AG09319 (cell line): ENCODE results near the gene ELAPOR2.
"Not testable (repeated sequence)": the region's sequence is repeated elsewhere in the genome, so short reads cannot be mapped to it uniquely, and the experiment has no call there.

Experiments
- DNase-seq: peaks from one replicate; pipeline ENCODE4 v3.0.0-alpha.2; 2010; ENCODE audit warnings: low read depth; ENCODE audit errors: extremely low read depth
- TF ChIP-seq, protein P1 (sequence below): IDR thresholded peaks from 2 replicates; pipeline ENCODE4 v1.5.1; 2011; ENCODE audit warnings: low read depth, mild to moderate bottlenecking, inconsistent platforms, low read length, moderate library complexity

ELAPOR2 gene

DNA sequence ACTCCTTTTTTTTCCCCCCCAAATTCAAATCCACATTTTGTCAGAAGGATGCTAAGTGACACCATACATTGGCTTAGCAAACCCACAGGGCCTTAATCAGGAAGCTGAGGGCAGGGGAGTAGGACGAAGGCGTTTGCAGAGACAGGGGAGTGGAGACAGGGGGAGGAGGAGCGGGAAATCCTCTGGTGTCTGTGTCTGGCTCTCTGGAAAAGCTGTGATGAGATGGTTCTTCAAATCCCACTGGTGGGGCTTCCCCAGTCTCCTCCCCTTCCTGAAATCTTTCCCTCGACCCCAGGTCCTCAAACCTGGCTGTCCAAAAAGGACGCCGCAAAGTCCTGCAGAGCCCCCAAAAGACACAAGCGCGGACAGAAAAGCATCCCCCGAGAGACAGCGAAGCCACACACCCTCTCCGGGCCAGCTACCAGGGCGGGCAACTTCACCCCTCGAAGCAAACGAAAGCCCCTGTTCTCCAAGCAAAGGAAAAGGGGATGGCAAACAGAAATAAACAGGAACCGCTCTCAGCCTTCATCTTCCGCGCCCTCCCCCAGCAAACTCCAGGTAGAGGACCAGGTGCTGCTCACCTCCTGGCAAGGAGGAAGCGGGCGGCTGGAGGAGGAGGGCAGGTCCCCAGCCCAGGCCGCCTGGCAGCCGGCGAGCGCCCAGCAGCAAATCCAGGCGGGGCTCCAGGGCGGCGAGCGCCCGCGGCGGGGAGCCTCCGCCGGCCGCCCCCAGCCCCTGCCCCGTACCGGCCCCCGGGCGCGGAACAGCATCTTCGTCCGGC is 520 bp downstream of the ELAPOR2 start:
- TF ChIP-seq, protein P1, sequence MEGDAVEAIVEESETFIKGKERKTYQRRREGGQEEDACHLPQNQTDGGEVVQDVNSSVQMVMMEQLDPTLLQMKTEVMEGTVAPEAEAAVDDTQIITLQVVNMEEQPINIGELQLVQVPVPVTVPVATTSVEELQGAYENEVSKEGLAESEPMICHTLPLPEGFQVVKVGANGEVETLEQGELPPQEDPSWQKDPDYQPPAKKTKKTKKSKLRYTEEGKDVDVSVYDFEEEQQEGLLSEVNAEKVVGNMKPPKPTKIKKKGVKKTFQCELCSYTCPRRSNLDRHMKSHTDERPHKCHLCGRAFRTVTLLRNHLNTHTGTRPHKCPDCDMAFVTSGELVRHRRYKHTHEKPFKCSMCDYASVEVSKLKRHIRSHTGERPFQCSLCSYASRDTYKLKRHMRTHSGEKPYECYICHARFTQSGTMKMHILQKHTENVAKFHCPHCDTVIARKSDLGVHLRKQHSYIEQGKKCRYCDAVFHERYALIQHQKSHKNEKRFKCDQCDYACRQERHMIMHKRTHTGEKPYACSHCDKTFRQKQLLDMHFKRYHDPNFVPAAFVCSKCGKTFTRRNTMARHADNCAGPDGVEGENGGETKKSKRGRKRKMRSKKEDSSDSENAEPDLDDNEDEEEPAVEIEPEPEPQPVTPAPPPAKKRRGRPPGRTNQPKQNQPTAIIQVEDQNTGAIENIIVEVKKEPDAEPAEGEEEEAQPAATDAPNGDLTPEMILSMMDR: no peak
- no peak for DNase-seq

GRCh38 chr7:87057210-87057609 is 2.2 kb downstream of the ELAPOR2 start:
- TF ChIP-seq, protein P1: no peak
- no peak for DNase-seq

GRCh38 chr7:87056346-87056745 is 3.1 kb downstream of the ELAPOR2 start:
- TF ChIP-seq, protein P1: no peak
- DNase-seq: no peak

DNA sequence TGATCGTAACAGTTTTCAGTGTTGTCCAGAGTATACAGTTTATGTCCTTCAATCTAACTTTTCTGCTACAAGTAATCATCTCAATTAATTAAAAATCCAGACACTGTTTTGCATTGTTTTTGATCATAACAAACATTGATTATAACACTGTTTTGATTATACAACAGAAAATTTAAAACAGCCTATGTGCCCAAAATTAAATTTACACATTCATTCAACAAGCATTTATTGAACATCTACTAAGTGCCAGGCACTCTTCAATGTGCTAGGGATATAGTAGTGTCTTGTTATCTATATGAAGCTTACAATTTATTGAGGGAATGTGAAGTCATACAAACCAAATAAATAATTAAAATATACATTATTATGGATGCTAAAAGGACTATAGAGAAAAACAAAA is 10.6 kb downstream of the ELAPOR2 start:
- TF ChIP-seq, protein P1: no peak
- DNase-seq: no peak

DNA sequence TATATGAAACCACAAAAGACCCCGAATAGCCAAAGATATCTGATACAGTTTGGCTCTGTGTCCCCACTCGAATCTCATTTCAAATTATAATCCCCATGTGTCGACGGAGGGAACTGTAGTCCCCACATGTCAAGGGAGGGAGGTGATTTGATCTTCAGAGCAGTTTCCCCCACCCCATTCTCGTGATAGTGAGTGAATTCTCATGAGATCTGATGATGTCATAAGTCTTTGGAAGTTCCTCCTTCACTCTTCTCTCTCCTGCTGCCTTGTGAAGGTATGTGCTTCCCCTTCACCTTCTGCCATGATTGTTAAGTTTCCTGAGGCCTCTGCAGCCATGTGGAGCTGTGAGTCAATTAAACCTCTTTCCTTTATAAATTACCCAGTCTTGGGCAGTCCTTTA is 13.0 kb downstream of the ELAPOR2 start:
- no peak for DNase-seq
- TF ChIP-seq, protein P1: no peak

DNA sequence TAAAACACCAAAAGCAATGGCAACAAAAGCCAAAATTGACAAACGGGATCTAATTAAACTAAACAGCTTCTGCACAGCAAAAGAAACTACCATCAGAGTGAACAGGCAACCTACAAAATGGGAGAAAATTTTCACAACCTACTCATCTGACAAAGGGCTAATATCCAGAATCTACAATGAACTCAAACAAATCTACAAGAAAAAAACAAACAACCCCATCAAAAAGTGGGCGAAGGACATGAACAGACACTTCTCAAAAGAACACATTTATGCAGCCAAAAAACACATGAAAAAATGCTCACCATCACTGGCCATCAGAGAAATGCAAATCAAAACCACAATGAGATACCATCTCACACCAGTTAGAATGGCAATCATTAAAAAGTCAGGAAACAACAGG is 14.7 kb downstream of the ELAPOR2 start:
- not testable (repeated sequence) for DNase-seq

GRCh38 chr7:87041586-87041985 is 17.9 kb downstream of the ELAPOR2 start:
- DNase-seq: not testable (repeated sequence)

DNA sequence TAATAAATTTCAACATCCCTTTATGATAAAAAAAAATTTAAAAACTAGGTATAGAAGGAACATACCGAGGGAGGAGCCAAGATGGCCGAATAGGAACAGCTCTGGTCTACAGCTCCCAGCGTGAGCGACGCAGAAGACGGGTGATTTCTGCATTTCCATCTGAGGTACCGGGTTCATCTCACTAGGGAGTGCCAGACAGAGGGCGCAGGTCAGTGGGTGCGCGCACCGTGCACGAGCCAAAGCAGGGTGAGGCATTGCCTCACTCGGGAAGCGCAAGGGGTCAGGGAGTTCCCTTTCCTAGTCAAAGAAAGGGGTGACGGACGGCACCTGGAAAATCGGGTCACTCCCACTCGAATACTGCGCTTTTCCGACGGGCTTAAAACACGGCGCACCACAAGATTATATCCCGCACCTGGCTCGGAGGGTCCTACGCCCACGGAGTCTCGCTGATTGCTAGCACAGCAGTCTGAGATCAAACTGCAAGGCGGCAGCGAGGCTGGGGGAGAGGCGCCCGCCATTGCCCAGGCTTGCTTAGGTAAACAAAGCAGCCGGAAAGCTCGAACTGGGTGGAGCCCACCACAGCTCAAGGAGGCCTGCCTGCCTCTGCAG is 19.7 kb downstream of the ELAPOR2 start:
- DNase-seq: not testable (repeated sequence)
